Subcutaneous adipose tissue (tissue), 4 donors: ENCODE measurements around the gene ANP32D. TPM values are rescaled to one million over a fixed set of nuclear protein-coding genes. Genes with fewer than 3 reads are reported as not detected.

ENCODE experiments used
- CTCF ChIP-seq: fragments of 450-650 bp; IDR thresholded peaks from one replicate; pipeline ENCODE4 v1.5.1; 2016; ENCODE audit warnings: low read depth, mild to moderate bottlenecking, control low read depth, antibody characterized with exemption, moderate library complexity
- total RNA-seq, 4 donors: library from RNA; depleted of rRNA; stranded (reverse); fragments of >200 nt; gene quantifications; one replicate each; pipeline ENCODE4 v1.1.0, GENCODE V29; 2016

The ANP32D gene
- total RNA-seq, 4 donors from 2014 or later, result not detected

GRCh38 chr12:48447755-48448154 is 24.6 kb upstream of the ANP32D start:
- no peak for TF ChIP-seq CTCF

GRCh38 chr12:48451372-48451771 is 21.0 kb upstream of the ANP32D start:
- TF ChIP-seq CTCF, result no peak

- TF ChIP-seq CTCF, result no peak
Observed at GRCh38 chr12:48454667-48455066, 17.7 kb upstream of the ANP32D start.

- TF ChIP-seq CTCF, result no peak
Observed at GRCh38 chr12:48455116-48455515, 17.2 kb upstream of the ANP32D start.

- TF ChIP-seq CTCF, result no peak
Observed at GRCh38 chr12:48459259-48459658, 13.1 kb upstream of the ANP32D start.

- no peak for TF ChIP-seq CTCF
Observed at GRCh38 chr12:48473061-48473460, 702 bp downstream of the ANP32D start.

GRCh38 chr12:48482198-48482597 is 9.8 kb downstream of the ANP32D start, which contains the start of gene C12orf54:
Gene C12orf54, plus strand, starts transcription at chr12:48482498. Its CDS starts 799 bp downstream, at chr12:48483297.
- no peak for TF ChIP-seq CTCF
